Ishikawa (cell line): ENCODE data around the gene KIF22.
A peak's percentile ranks its signal among the peaks of the same experiment; 100 is the strongest.

Source experiments
- CEBPB ChIP-seq: IDR thresholded peaks from 2 replicates; pipeline ENCODE4 v1.6.1; 2012
- EGR1 ChIP-seq: IDR thresholded peaks from 2 replicates; pipeline ENCODE4 v1.6.1; 2012
- FOXM1 ChIP-seq: IDR thresholded peaks from 2 replicates; pipeline ENCODE4 v1.6.1; 2012; ENCODE audit warnings: low read depth, borderline replicate concordance
- NFIC ChIP-seq: IDR thresholded peaks from 2 replicates; pipeline ENCODE4 v1.6.1; 2012
- RAD21 ChIP-seq: IDR thresholded peaks from 2 replicates; pipeline ENCODE4 v1.6.1; 2012; ENCODE audit warnings: low read depth
- TAF1 ChIP-seq: IDR thresholded peaks from 2 replicates; pipeline ENCODE4 v1.6.1; 2012; ENCODE audit warnings: low read depth, mild to moderate bottlenecking
- TCF12 ChIP-seq: IDR thresholded peaks from 2 replicates; pipeline ENCODE4 v1.6.1; 2012; ENCODE audit warnings: low read depth
- TEAD4 ChIP-seq: IDR thresholded peaks from 2 replicates; pipeline ENCODE4 v1.6.1; 2012
- YY1 ChIP-seq: IDR thresholded peaks from 2 replicates; pipeline ENCODE4 v1.6.1; 2012; ENCODE audit warnings: low read depth
- TF ChIP-seq, protein P1 (sequence below): IDR thresholded peaks from 2 replicates; pipeline ENCODE4 v1.6.1; 2012; ENCODE audit warnings: low read depth, mild to moderate bottlenecking
- TF ChIP-seq, protein P2 (sequence below): IDR thresholded peaks from 2 replicates; pipeline ENCODE4 v1.6.1; 2012
- TF ChIP-seq, protein P3 (sequence below): IDR thresholded peaks from 2 replicates; pipeline ENCODE4 v1.6.1; 2012

GRCh38 chr16:29805232-29806098, 14.9 kb downstream of the KIF22 start:
- TF ChIP-seq, protein P1, sequence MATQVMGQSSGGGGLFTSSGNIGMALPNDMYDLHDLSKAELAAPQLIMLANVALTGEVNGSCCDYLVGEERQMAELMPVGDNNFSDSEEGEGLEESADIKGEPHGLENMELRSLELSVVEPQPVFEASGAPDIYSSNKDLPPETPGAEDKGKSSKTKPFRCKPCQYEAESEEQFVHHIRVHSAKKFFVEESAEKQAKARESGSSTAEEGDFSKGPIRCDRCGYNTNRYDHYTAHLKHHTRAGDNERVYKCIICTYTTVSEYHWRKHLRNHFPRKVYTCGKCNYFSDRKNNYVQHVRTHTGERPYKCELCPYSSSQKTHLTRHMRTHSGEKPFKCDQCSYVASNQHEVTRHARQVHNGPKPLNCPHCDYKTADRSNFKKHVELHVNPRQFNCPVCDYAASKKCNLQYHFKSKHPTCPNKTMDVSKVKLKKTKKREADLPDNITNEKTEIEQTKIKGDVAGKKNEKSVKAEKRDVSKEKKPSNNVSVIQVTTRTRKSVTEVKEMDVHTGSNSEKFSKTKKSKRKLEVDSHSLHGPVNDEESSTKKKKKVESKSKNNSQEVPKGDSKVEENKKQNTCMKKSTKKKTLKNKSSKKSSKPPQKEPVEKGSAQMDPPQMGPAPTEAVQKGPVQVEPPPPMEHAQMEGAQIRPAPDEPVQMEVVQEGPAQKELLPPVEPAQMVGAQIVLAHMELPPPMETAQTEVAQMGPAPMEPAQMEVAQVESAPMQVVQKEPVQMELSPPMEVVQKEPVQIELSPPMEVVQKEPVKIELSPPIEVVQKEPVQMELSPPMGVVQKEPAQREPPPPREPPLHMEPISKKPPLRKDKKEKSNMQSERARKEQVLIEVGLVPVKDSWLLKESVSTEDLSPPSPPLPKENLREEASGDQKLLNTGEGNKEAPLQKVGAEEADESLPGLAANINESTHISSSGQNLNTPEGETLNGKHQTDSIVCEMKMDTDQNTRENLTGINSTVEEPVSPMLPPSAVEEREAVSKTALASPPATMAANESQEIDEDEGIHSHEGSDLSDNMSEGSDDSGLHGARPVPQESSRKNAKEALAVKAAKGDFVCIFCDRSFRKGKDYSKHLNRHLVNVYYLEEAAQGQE: no peak
- TF ChIP-seq RAD21 (no peak), TAF1 (peak; percentile 69; the same call in 1 of the 2 replicates), TEAD4 (peak; percentile 47), YY1 (peak; percentile 95), EGR1 (peak; percentile 85), NFIC (no peak), CEBPB (no peak), FOXM1 (peak; percentile 70; the same call in 1 of the 2 replicates), TCF12 (peak; percentile 85)
- TF ChIP-seq, protein P2, sequence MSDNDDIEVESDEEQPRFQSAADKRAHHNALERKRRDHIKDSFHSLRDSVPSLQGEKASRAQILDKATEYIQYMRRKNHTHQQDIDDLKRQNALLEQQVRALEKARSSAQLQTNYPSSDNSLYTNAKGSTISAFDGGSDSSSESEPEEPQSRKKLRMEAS: peak; percentile 94
- TF ChIP-seq, protein P3, sequence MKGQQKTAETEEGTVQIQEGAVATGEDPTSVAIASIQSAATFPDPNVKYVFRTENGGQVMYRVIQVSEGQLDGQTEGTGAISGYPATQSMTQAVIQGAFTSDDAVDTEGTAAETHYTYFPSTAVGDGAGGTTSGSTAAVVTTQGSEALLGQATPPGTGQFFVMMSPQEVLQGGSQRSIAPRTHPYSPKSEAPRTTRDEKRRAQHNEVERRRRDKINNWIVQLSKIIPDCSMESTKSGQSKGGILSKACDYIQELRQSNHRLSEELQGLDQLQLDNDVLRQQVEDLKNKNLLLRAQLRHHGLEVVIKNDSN: peak; percentile 67
